Mucosa of descending colon (tissue), 3 donors: Measurements from ENCODE around the gene MOGAT1. TPM values are rescaled to one million over a fixed set of nuclear protein-coding genes. Genes with fewer than 3 reads are reported as not detected.

Experiments
- total RNA-seq, 3 donors: library from RNA; stranded (reverse); fragmentation: NEBNext Ultra II Directional in 2 of 3; extraction: Animal tissue kit (Norgen Biotek cat#: 25700) in 2 of 3; gene quantifications; one replicate each; pipeline versions ENCODE4 v1.2.1 to v1.2.4, GENCODE V29; 2021 to 2023
- donor health status: DM: no; HTN: no; CAD: no; lungs with moderate emphysema.
- donor health status: DM: no; HTN: no; CAD: no.
- donor health status: DM: no; HTN: yes; CAD: no.

Gene MOGAT1
- total RNA-seq, 3 donors from 2014 or later, result 0.38 TPM; not detected in 2

Other genes starting within 250 kb of the MOGAT1 start
- 100 to 1,000 TPM in 1 of 3 donors, 10 to 100 TPM in 2; 31.3 to 101 (median 75.2) TPM for gene SGPP2, start 247.1 kb upstream of the MOGAT1 start, total RNA-seq
- 10 to 100 TPM; 18.0 to 27.2 (median 21.1) TPM for gene FARSB, start 15.6 kb upstream of the MOGAT1 start, total RNA-seq
- 100 to 1,000 TPM in 1 of 3 donors, 10 to 100 TPM in 2; 77.2 to 108 (median 93.0) TPM for gene ACSL3, start 189.4 kb downstream of the MOGAT1 start, total RNA-seq